EH (cell line): ENCODE results near the gene MGAT4C.
"Not testable (repeated sequence)": the region's sequence is repeated elsewhere in the genome, so short reads cannot be mapped to it uniquely, and the experiment has no call there.

Experiments used
- DNase-seq: peaks from one replicate; pipeline ENCODE4 v3.0.0-alpha.2; 2015; ENCODE audit warnings: low read depth

The MGAT4C gene

GRCh38 chr12:86126900-86127299, 129.3 kb downstream of the MGAT4C start:
- not testable (repeated sequence) for DNase-seq

GRCh38 chr12:86122846-86123468, 133.2 kb downstream of the MGAT4C start:
- DNase-seq: no peak

GRCh38 chr12:86118161-86118560, 138.0 kb downstream of the MGAT4C start:
- no peak for DNase-seq

- no peak for DNase-seq
These were observed 138.5 kb downstream of the MGAT4C start for GRCh38 chr12:86117711-86118110.

- DNase-seq: no peak
These were observed 152.1 kb downstream of the MGAT4C start for GRCh38 chr12:86104087-86104486.

GRCh38 chr12:86097161-86097560, 159.0 kb downstream of the MGAT4C start:
- no peak for DNase-seq

- no peak for DNase-seq
These were observed 164.5 kb downstream of the MGAT4C start for GRCh38 chr12:86091681-86092080.

GRCh38 chr12:86081843-86082242, 174.3 kb downstream of the MGAT4C start:
- no peak for DNase-seq

GRCh38 chr12:86059052-86059451, 197.1 kb downstream of the MGAT4C start:
- not testable (repeated sequence) for DNase-seq

- DNase-seq: no peak
These were observed 198.9 kb downstream of the MGAT4C start for GRCh38 chr12:86057092-86057845.

- DNase-seq: no peak
These were observed 203.3 kb downstream of the MGAT4C start for GRCh38 chr12:86052921-86053320.

GRCh38 chr12:86050010-86050409, 206.2 kb downstream of the MGAT4C start:
- DNase-seq: no peak

GRCh38 chr12:86044396-86044795, 211.8 kb downstream of the MGAT4C start:
- no peak for DNase-seq

GRCh38 chr12:86042062-86042461, 214.1 kb downstream of the MGAT4C start:
- no peak for DNase-seq

- no peak for DNase-seq
These were observed 237.8 kb downstream of the MGAT4C start for GRCh38 chr12:86018361-86018760.

- DNase-seq: no peak
These were observed 241.2 kb downstream of the MGAT4C start for GRCh38 chr12:86015026-86015425.

GRCh38 chr12:86006727-86007126, 249.5 kb downstream of the MGAT4C start:
- no peak for DNase-seq

- no peak for DNase-seq
These were observed 258.1 kb downstream of the MGAT4C start for GRCh38 chr12:85998074-85998473.

- no peak for DNase-seq
These were observed 259.9 kb downstream of the MGAT4C start for GRCh38 chr12:85996280-85996679.

- no peak for DNase-seq
These were observed 262.4 kb downstream of the MGAT4C start for GRCh38 chr12:85993746-85994145.

- DNase-seq: no peak
These were observed 270.2 kb downstream of the MGAT4C start for GRCh38 chr12:85985996-85986395.

- DNase-seq: no peak
These were observed 272.6 kb downstream of the MGAT4C start for GRCh38 chr12:85983601-85984000.

- DNase-seq: no peak
These were observed 276.6 kb downstream of the MGAT4C start for GRCh38 chr12:85979641-85980040.

GRCh38 chr12:85975716-85976115, 280.5 kb downstream of the MGAT4C start:
- DNase-seq: no peak
